GM12878 (cell line): ENCODE results near the gene HEBP2. TPM values are rescaled to one million over a fixed set of nuclear protein-coding genes. Genes with fewer than 3 reads are reported as not detected.

ENCODE experiments used
- ATAC-seq: fragments of 200-7000 bp; cut with Tn5 transposase; 3 replicates; pipeline ENCODE4 v1.9.1; 2020; ENCODE audit warnings: mild to moderate bottlenecking, moderate library complexity
- BruUV-seq: library from RNA; stranded (reverse); fragments of 400-500 nt; replicated peaks from 2 replicates; lab custom pipeline; 2021; lab: Mats Ljungman, UMichigan
- CTCF ChIA-PET: fragments of 300-600 bp; sonication (Branson Sonifier 250); formaldehyde crosslinking; extraction: SDS; loops from one replicate; lab custom pipeline; 2021; ENCODE audit warnings: inconsistent platforms; lab: Yijun Ruan, JAX
- POLR2A ChIA-PET: fragments of 350-600 bp; formaldehyde crosslinking; extraction: SDS; loops from one replicate; lab custom pipeline; 2021; ENCODE audit warnings: inconsistent platforms; lab: Charles Lee
- RAD21 ChIA-PET: fragments of 300-600 bp; sonication (Branson Sonifier 250); formaldehyde crosslinking; loops from one replicate; lab custom pipeline; 2023; ENCODE audit warnings: antibody characterized with exemption; ENCODE audit not compliant: unreplicated experiment; lab: Charles Lee
- SMC1A ChIA-PET: fragments of 300-600 bp; sonication (Branson Sonifier 250); formaldehyde crosslinking; loops from one replicate; lab custom pipeline; 2023; ENCODE audit not compliant: unreplicated experiment, uncharacterized antibody; lab: Charles Lee
- DNase-seq: peaks from one replicate; pipeline ENCODE4 v3.0.0-alpha.2; 2011; ENCODE audit warnings: low read depth, low spot score
- FAIRE-seq: peaks from 3 replicates; lab custom pipeline; 2011; peaks lifted over from hg19 to GRCh38; lab: Jason Lieb, UNC
- H2AFZ ChIP-seq: 2 replicates; pipeline ENCODE4 v1.6.0; 2011; ENCODE audit warnings: low read depth, low read length, control low read depth; ENCODE audit not compliant: control insufficient read depth
- H3K27ac ChIP-seq: 2 replicates; pipeline ENCODE4 v1.5.1; 2011; ENCODE audit warnings: control low read depth; ENCODE audit not compliant: control insufficient read depth, insufficient read depth
- H3K27me3 ChIP-seq, 2 experiments: replicated peaks in 1 of 2; 2 replicates each; pipeline versions ENCODE4 v1.6.0 to v1.6.1; 2011; ENCODE audit warnings: low read length in 1 of 2; ENCODE audit not compliant: control insufficient read depth in 2 of 2, insufficient read depth in 2 of 2
- H3K36me3 ChIP-seq, 2 experiments: 2 replicates each; pipeline ENCODE4 v1.5.1; 2011; ENCODE audit warnings: low read length in 1 of 2; ENCODE audit not compliant: control insufficient read depth in 2 of 2, insufficient read depth in 2 of 2
- H3K4me1 ChIP-seq: 2 replicates; pipeline ENCODE4 v1.6.1; 2011; ENCODE audit warnings: mild to moderate bottlenecking, low read length, moderate library complexity, mixed read lengths; ENCODE audit not compliant: control insufficient read depth, insufficient read depth
- H3K4me2 ChIP-seq: 2 replicates; pipeline ENCODE4 v1.6.0; 2011; ENCODE audit warnings: control low read depth; ENCODE audit not compliant: control insufficient read depth, insufficient read depth
- H3K4me3 ChIP-seq: fragments of 200-600 bp; sonication (generic); 2 replicates; pipeline ENCODE4 v1.5.1; 2016
- H3K79me2 ChIP-seq: 2 replicates; pipeline ENCODE4 v1.6.0; 2011; ENCODE audit warnings: low read length; ENCODE audit not compliant: control insufficient read depth, insufficient read depth
- H3K9ac ChIP-seq: 2 replicates; pipeline ENCODE4 v1.8.0; 2011; ENCODE audit warnings: low read length, control low read depth, mixed read lengths; ENCODE audit not compliant: control insufficient read depth, insufficient read depth
- H3K9me3 ChIP-seq: replicated peaks from 3 replicates; pipeline ENCODE4 v1.5.1; 2011; ENCODE audit warnings: mild to moderate bottlenecking, low read length; ENCODE audit not compliant: control insufficient read depth, insufficient read depth
- H4K20me1 ChIP-seq: 2 replicates; pipeline ENCODE4 v1.6.0; 2011; ENCODE audit not compliant: control insufficient read depth, insufficient read depth
- CREB1 ChIP-seq: IDR thresholded peaks from 2 replicates; pipeline ENCODE4 v1.6.1; 2012; ENCODE audit warnings: low read depth, mild to moderate bottlenecking, inconsistent platforms
- HDGF ChIP-seq: fragments of 450-650 bp; IDR thresholded peaks from 2 replicates; pipeline ENCODE4 v1.6.1; 2016; ENCODE audit warnings: antibody characterized with exemption
- KDM1A ChIP-seq: fragments of 200-600 bp; sonication (generic); IDR thresholded peaks from 2 replicates; pipeline ENCODE4 v1.6.1; 2016; ENCODE audit warnings: borderline replicate concordance
- MTA2 ChIP-seq: fragments of 450-650 bp; IDR thresholded peaks from 2 replicates; pipeline ENCODE4 v1.6.1; 2016; ENCODE audit warnings: low read depth, mild to moderate bottlenecking, moderate library complexity
- NR2F1 ChIP-seq: fragments of 450-650 bp; conservative IDR thresholded peaks from 2 replicates; pipeline ENCODE4 v1.6.1; 2017; ENCODE audit warnings: mild to moderate bottlenecking
- POLR2AphosphoS2 ChIP-seq: IDR thresholded peaks from 2 replicates; pipeline ENCODE4 v1.6.1; 2011; ENCODE audit warnings: low read depth, mild to moderate bottlenecking, low read length, improper control_type of control experiment, moderate library complexity
- RB1 ChIP-seq: fragments of 450-650 bp; formaldehyde crosslinking; IDR thresholded peaks from 2 replicates; pipeline ENCODE4 v1.6.1; 2017; ENCODE audit warnings: mild to moderate bottlenecking, borderline replicate concordance
- SUPT20H ChIP-seq: IDR thresholded peaks from 2 replicates; pipeline ENCODE4 v1.6.1; 2011; ENCODE audit warnings: low read depth, mild to moderate bottlenecking, low read length, moderate library complexity, borderline replicate concordance; ENCODE audit not compliant: control insufficient read depth
- SUZ12 ChIP-seq: fragments of 200-600 bp; sonication (generic); IDR thresholded peaks from one replicate; pipeline ENCODE4 v1.6.1; 2018; ENCODE audit warnings: antibody characterized with exemption, mild to moderate bottlenecking; ENCODE audit not compliant: unreplicated experiment
- ZBED1 ChIP-seq: IDR thresholded peaks from 2 replicates; pipeline ENCODE4 v1.6.1; 2016; ENCODE audit warnings: borderline replicate concordance
- ZNF207 ChIP-seq: fragments of 450-650 bp; IDR thresholded peaks from 2 replicates; pipeline ENCODE4 v1.6.1; 2014; ENCODE audit warnings: antibody characterized with exemption, mild to moderate bottlenecking, borderline replicate concordance
- WGBS: methylation state at CpG from one replicate; pipeline ENCODE4 v1.1.6; 2016; ENCODE audit warnings: low lambda C conversion rate; ENCODE audit not compliant: insufficient replicate concordance, insufficient coverage; ENCODE audit errors: missing lambda C conversion rate; 5-methylcytosine and 5-hydroxymethylcytosine counted together
- in situ Hi-C: fragments of 300-500 bp; cut with MboI; formaldehyde crosslinking; loops from 9 replicates; pipeline ENCODE4 v1.14.3; 2018; ENCODE audit warnings: mixed read lengths
- intact Hi-C: fragments of 100-400 bp; cut with micrococcal nuclease; formaldehyde crosslinking; loops from one replicate; pipeline ENCODE4 v1.14.2; 2022; ENCODE audit not compliant: unreplicated experiment
- polyA plus RNA-seq, 11 experiments: library from polyadenylated mRNA; depleted of rRNA in 4 of 11; unstranded in 6 of 11; stranded (reverse) in 5 of 11; fragments of >200 nt; fragmentation: Nextera tagmentation in 4 of 11; fragmentation: Illumina TruSeq in 1 of 11; extraction: Ambion mirVana in 4 of 11; extraction: Trizol in 1 of 11; gene quantifications; 1 replicate in 1 of 11; 2 replicates in 10 of 11; pipeline versions ENCODE4 v1.2.1 to v1.2.3, GENCODE V29; 2011 to 2016; ENCODE audit warnings: inconsistent platforms in 2 of 11, missing spikeins in 2 of 11, low read depth in 1 of 11
- total RNA-seq, 4 experiments: library from RNA; depleted of rRNA in 3 of 4; stranded (reverse); fragments of >200 nt in 3 of 4; fragmentation: Illumina TruSeq in 1 of 4; extraction: Trizol in 1 of 4; gene quantifications; 2 replicates each; pipeline versions ENCODE4 v1.2.1 to v1.2.3, GENCODE V29; 2013 to 2021
- TF ChIP-seq, protein P1 (sequence below): fragments of 450-650 bp; IDR thresholded peaks from 2 replicates; pipeline ENCODE4 v1.6.1; 2016; ENCODE audit warnings: mild to moderate bottlenecking
- TF ChIP-seq, protein P2 (sequence below): fragments of 450-650 bp; IDR thresholded peaks from 2 replicates; pipeline ENCODE4 v1.6.1; 2016; ENCODE audit warnings: mild to moderate bottlenecking

Gene HEBP2
- total and polyA plus RNA-seq, 10 of the 15 experiments (the other 5 are each of a cell fraction or from before 2014, with no cell fraction given), result 3.8 to 41.8 (median 16.9) TPM

DNA sequence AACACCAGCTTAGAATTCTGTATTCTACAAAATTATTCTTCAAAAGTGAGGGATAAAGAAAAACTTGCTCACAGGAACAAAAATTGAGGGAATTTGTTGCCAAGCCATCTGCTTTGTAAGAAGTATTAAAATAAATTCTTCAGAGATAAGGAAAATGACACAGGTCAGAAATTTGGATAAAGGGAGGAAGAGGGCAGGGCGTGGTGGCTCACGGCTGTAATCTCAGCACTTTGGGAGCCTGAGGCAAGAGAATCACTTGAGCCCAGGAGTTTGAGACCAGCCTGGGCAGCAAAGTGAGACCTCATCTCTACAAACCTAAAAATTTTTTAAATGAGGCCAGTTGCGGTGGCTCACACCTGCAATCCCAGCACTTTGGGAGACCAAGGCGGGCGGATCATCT is 14.5 kb upstream of the HEBP2 start:
- SMC1A ChIA-PET, result no interaction called here
- no peak for ATAC-seq
- H3K27ac ChIP-seq, result no peak overlapping the region
- RAD21 ChIA-PET, result no interaction called here
- no TSS peak for BruUV-seq
- H3K9ac ChIP-seq, result no peak overlapping the region
- in situ Hi-C loops (no loop called here), intact Hi-C loops (no loop called here)
- H3K4me1 ChIP-seq, result no peaks in the 10 kb centered on the region
- H3K9me3 ChIP-seq, result no peaks in the 10 kb centered on the region
- FAIRE-seq, result no peak
- POLR2A ChIA-PET, result no interaction called here
- H2AFZ ChIP-seq, result no peak overlapping the region
- H3K4me2 ChIP-seq, result no peak overlapping the region
- WGBS, result 40% methylated on average over 5 of the region's 5 CpGs
- H3K4me3 ChIP-seq, result no peak overlapping the region
- H3K79me2 ChIP-seq, result no peaks in the 10 kb centered on the region
- no peak for DNase-seq
- CTCF ChIA-PET, result interaction anchor here (1.6 kb wide), 1 partner anchor 120 kb away, joined by 5 read pairs; no protein-coding TSS in a partner anchor
- peaks cover 0 to 2% of the 10 kb centered on the region in 2 experiments; a peak in 1 of 4 replicates for H3K27me3 ChIP-seq
- no peaks in the 10 kb centered on the region for H3K36me3 ChIP-seq
- H4K20me1 ChIP-seq, result no peaks in the 10 kb centered on the region
- TF ChIP-seq, protein P1, sequence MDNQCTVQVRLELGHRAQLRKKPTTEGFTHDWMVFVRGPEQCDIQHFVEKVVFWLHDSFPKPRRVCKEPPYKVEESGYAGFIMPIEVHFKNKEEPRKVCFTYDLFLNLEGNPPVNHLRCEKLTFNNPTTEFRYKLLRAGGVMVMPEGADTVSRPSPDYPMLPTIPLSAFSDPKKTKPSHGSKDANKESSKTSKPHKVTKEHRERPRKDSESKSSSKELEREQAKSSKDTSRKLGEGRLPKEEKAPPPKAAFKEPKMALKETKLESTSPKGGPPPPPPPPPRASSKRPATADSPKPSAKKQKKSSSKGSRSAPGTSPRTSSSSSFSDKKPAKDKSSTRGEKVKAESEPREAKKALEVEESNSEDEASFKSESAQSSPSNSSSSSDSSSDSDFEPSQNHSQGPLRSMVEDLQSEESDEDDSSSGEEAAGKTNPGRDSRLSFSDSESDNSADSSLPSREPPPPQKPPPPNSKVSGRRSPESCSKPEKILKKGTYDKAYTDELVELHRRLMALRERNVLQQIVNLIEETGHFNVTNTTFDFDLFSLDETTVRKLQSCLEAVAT, result no peak
- TF ChIP-seq ZBED1 (no peak), NR2F1 (no peak), SUZ12 (no peak), ZNF207 (no peak), KDM1A (no peak), RB1 (no peak), POLR2AphosphoS2 (no peak), HDGF (no peak), MTA2 (no peak), CREB1 (no peak), SUPT20H (no peak)
- TF ChIP-seq, protein P2, sequence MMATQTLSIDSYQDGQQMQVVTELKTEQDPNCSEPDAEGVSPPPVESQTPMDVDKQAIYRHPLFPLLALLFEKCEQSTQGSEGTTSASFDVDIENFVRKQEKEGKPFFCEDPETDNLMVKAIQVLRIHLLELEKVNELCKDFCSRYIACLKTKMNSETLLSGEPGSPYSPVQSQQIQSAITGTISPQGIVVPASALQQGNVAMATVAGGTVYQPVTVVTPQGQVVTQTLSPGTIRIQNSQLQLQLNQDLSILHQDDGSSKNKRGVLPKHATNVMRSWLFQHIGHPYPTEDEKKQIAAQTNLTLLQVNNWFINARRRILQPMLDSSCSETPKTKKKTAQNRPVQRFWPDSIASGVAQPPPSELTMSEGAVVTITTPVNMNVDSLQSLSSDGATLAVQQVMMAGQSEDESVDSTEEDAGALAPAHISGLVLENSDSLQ, result no peak
